GM12878 (cell line): Measurements from ENCODE around the gene RTN4RL1. TPM values are rescaled to one million over a fixed set of nuclear protein-coding genes. Genes with fewer than 3 reads are reported as not detected.

Experiments
- ATAC-seq: fragments of 200-7000 bp; cut with Tn5 transposase; 3 replicates; pipeline ENCODE4 v1.9.1; 2020; ENCODE audit warnings: mild to moderate bottlenecking, moderate library complexity
- BruUV-seq: library from RNA; stranded (reverse); fragments of 400-500 nt; replicated peaks from 2 replicates; lab custom pipeline; 2021; lab: Mats Ljungman, UMichigan
- CTCF ChIA-PET: fragments of 300-600 bp; sonication (Branson Sonifier 250); formaldehyde crosslinking; extraction: SDS; loops from one replicate; lab custom pipeline; 2021; ENCODE audit warnings: inconsistent platforms; lab: Yijun Ruan, JAX
- POLR2A ChIA-PET: fragments of 350-600 bp; formaldehyde crosslinking; extraction: SDS; loops from one replicate; lab custom pipeline; 2021; ENCODE audit warnings: inconsistent platforms; lab: Charles Lee
- RAD21 ChIA-PET: fragments of 300-600 bp; sonication (Branson Sonifier 250); formaldehyde crosslinking; loops from one replicate; lab custom pipeline; 2023; ENCODE audit warnings: antibody characterized with exemption; ENCODE audit not compliant: unreplicated experiment; lab: Charles Lee
- SMC1A ChIA-PET: fragments of 300-600 bp; sonication (Branson Sonifier 250); formaldehyde crosslinking; loops from one replicate; lab custom pipeline; 2023; ENCODE audit not compliant: unreplicated experiment, uncharacterized antibody; lab: Charles Lee
- DNase-seq: peaks from one replicate; pipeline ENCODE4 v3.0.0-alpha.2; 2011; ENCODE audit warnings: low read depth, low spot score
- FAIRE-seq: peaks from 3 replicates; lab custom pipeline; 2011; peaks lifted over from hg19 to GRCh38; lab: Jason Lieb, UNC
- H2AFZ ChIP-seq: 2 replicates; pipeline ENCODE4 v1.6.0; 2011; ENCODE audit warnings: low read depth, low read length, control low read depth; ENCODE audit not compliant: control insufficient read depth
- H3K27ac ChIP-seq: 2 replicates; pipeline ENCODE4 v1.5.1; 2011; ENCODE audit warnings: control low read depth; ENCODE audit not compliant: control insufficient read depth, insufficient read depth
- H3K27me3 ChIP-seq, 2 experiments: replicated peaks in 1 of 2; 2 replicates each; pipeline versions ENCODE4 v1.6.0 to v1.6.1; 2011; ENCODE audit warnings: low read length in 1 of 2; ENCODE audit not compliant: control insufficient read depth in 2 of 2, insufficient read depth in 2 of 2
- H3K36me3 ChIP-seq, 2 experiments: 2 replicates each; pipeline ENCODE4 v1.5.1; 2011; ENCODE audit warnings: low read length in 1 of 2; ENCODE audit not compliant: control insufficient read depth in 2 of 2, insufficient read depth in 2 of 2
- H3K4me1 ChIP-seq: 2 replicates; pipeline ENCODE4 v1.6.1; 2011; ENCODE audit warnings: mild to moderate bottlenecking, low read length, moderate library complexity, mixed read lengths; ENCODE audit not compliant: control insufficient read depth, insufficient read depth
- H3K4me2 ChIP-seq: 2 replicates; pipeline ENCODE4 v1.6.0; 2011; ENCODE audit warnings: control low read depth; ENCODE audit not compliant: control insufficient read depth, insufficient read depth
- H3K4me3 ChIP-seq: fragments of 200-600 bp; sonication (generic); 2 replicates; pipeline ENCODE4 v1.5.1; 2016
- H3K79me2 ChIP-seq: 2 replicates; pipeline ENCODE4 v1.6.0; 2011; ENCODE audit warnings: low read length; ENCODE audit not compliant: control insufficient read depth, insufficient read depth
- H3K9ac ChIP-seq: 2 replicates; pipeline ENCODE4 v1.8.0; 2011; ENCODE audit warnings: low read length, control low read depth, mixed read lengths; ENCODE audit not compliant: control insufficient read depth, insufficient read depth
- H3K9me3 ChIP-seq: replicated peaks from 3 replicates; pipeline ENCODE4 v1.5.1; 2011; ENCODE audit warnings: mild to moderate bottlenecking, low read length; ENCODE audit not compliant: control insufficient read depth, insufficient read depth
- H4K20me1 ChIP-seq: 2 replicates; pipeline ENCODE4 v1.6.0; 2011; ENCODE audit not compliant: control insufficient read depth, insufficient read depth
- CUX1 ChIP-seq: IDR thresholded peaks from 2 replicates; pipeline ENCODE4 v1.6.1; 2012; ENCODE audit warnings: improper control_type of control experiment, low read depth, low read length; ENCODE audit not compliant: insufficient replicate concordance
- GATAD2B ChIP-seq: fragments of 450-650 bp; conservative IDR thresholded peaks from 2 replicates; pipeline ENCODE4 v1.6.1; 2017; ENCODE audit warnings: low read depth, mild to moderate bottlenecking, moderate library complexity
- MEF2B ChIP-seq: fragments of 450-650 bp; IDR thresholded peaks from 2 replicates; pipeline ENCODE4 v1.6.1; 2018; ENCODE audit warnings: mild to moderate bottlenecking, moderate library complexity; ENCODE audit not compliant: partially characterized antibody, poor library complexity, severe bottlenecking
- MTA3 ChIP-seq: IDR thresholded peaks from 2 replicates; pipeline ENCODE4 v1.6.1; 2012; ENCODE audit warnings: low read length, inconsistent platforms, borderline replicate concordance
- REST ChIP-seq: IDR thresholded peaks from 2 replicates; pipeline ENCODE4 v1.6.1; 2012; ENCODE audit warnings: mild to moderate bottlenecking, low read depth, low read length
- WGBS: methylation state at CpG from one replicate; pipeline ENCODE4 v1.1.6; 2016; ENCODE audit warnings: low lambda C conversion rate; ENCODE audit not compliant: insufficient replicate concordance, insufficient coverage; ENCODE audit errors: missing lambda C conversion rate; 5-methylcytosine and 5-hydroxymethylcytosine counted together
- in situ Hi-C: fragments of 300-500 bp; cut with MboI; formaldehyde crosslinking; loops from 9 replicates; pipeline ENCODE4 v1.14.3; 2018; ENCODE audit warnings: mixed read lengths
- intact Hi-C: fragments of 100-400 bp; cut with micrococcal nuclease; formaldehyde crosslinking; loops from one replicate; pipeline ENCODE4 v1.14.2; 2022; ENCODE audit not compliant: unreplicated experiment
- polyA plus RNA-seq, 11 experiments: library from polyadenylated mRNA; depleted of rRNA in 4 of 11; unstranded in 6 of 11; stranded (reverse) in 5 of 11; fragments of >200 nt; fragmentation: Nextera tagmentation in 4 of 11; fragmentation: Illumina TruSeq in 1 of 11; extraction: Ambion mirVana in 4 of 11; extraction: Trizol in 1 of 11; gene quantifications; 1 replicate in 1 of 11; 2 replicates in 10 of 11; pipeline versions ENCODE4 v1.2.1 to v1.2.3, GENCODE V29; 2011 to 2016; ENCODE audit warnings: inconsistent platforms in 2 of 11, missing spikeins in 2 of 11, low read depth in 1 of 11
- total RNA-seq, 4 experiments: library from RNA; depleted of rRNA in 3 of 4; stranded (reverse); fragments of >200 nt in 3 of 4; fragmentation: Illumina TruSeq in 1 of 4; extraction: Trizol in 1 of 4; gene quantifications; 2 replicates each; pipeline versions ENCODE4 v1.2.1 to v1.2.3, GENCODE V29; 2013 to 2021

The RTN4RL1 gene
- total and polyA plus RNA-seq, 10 of the 15 experiments (the other 5 are each of a cell fraction or from before 2014, with no cell fraction given), result 0.08 to 0.11 (median 0.10) TPM; not detected in 7

GRCh38 chr17:2019723-2020122 is 5.4 kb downstream of the RTN4RL1 start:
- H3K27me3 ChIP-seq, result peaks cover 16 to 18% of the 10 kb centered on the region in 2 experiments
- no peak for FAIRE-seq
- BruUV-seq, result no TSS peak

More at GRCh38 chr17:2019723-2020122, 5.4 kb downstream of the RTN4RL1 start:
- H3K36me3 ChIP-seq, result no peaks in the 10 kb centered on the region
- SMC1A ChIA-PET, result no interaction called here
- no peak overlapping the region for H2AFZ ChIP-seq
- RAD21 ChIA-PET, result interaction anchor here (1.2 kb wide), 1 partner anchor 18 kb away, joined by 3 read pairs; no protein-coding TSS in a partner anchor
- H3K4me2 ChIP-seq, result no peak overlapping the region
- no peaks in the 10 kb centered on the region for H4K20me1 ChIP-seq
- H3K9me3 ChIP-seq, result no peaks in the 10 kb centered on the region
- in situ Hi-C loops (loop anchor here (25.0 kb wide), 1 partner anchor 107 kb away; no protein-coding TSS in a partner anchor), intact Hi-C loops (no loop called here)
- WGBS, result 39% methylated on average over 8 of the region's 8 CpGs
- ATAC-seq, result no peak
- DNase-seq, result no peak
- peaks cover 14% of the 10 kb centered on the region for H3K4me1 ChIP-seq
- no peak overlapping the region for H3K27ac ChIP-seq
- H3K4me3 ChIP-seq, result no peak overlapping the region
- POLR2A ChIA-PET, result no interaction called here
- H3K79me2 ChIP-seq, result no peaks in the 10 kb centered on the region
- H3K9ac ChIP-seq, result no peak overlapping the region
- CTCF ChIA-PET, result interaction anchor here (0.6 to 1.2 kb wide), 2 partner anchors 38 to 352 kb away, joined by 3 read pairs; no protein-coding TSS in a partner anchor
- TF ChIP-seq MTA3 (no peak), CUX1 (no peak), GATAD2B (no peak), MEF2B (no peak), REST (no peak)
